HEK293 (cell line): ENCODE measurements around the gene RASA1.

Experiments used
- BCL11B ChIP-seq: fragments of 450-650 bp; formaldehyde crosslinking; IDR thresholded peaks from 2 replicates; pipeline ENCODE4 v1.5.1; 2016; ENCODE audit warnings: low read depth, missing biosample characterization, missing genetic modification characterization
- MZF1 ChIP-seq: fragments of 450-650 bp; formaldehyde crosslinking; IDR thresholded peaks from 2 replicates; pipeline ENCODE4 v1.5.1; 2017; ENCODE audit warnings: missing biosample characterization, missing genetic modification characterization, borderline replicate concordance
- PRDM1 ChIP-seq: fragments of 450-650 bp; formaldehyde crosslinking; IDR thresholded peaks from 2 replicates; pipeline ENCODE4; 2016; ENCODE audit warnings: missing biosample characterization, missing genetic modification characterization
- ZIC2 ChIP-seq: fragments of 450-650 bp; formaldehyde crosslinking; IDR thresholded peaks from 2 replicates; pipeline ENCODE4 v1.5.1; 2016; ENCODE audit warnings: missing biosample characterization, missing genetic modification characterization
- ZNF114 ChIP-seq: fragments of 450-650 bp; formaldehyde crosslinking; IDR thresholded peaks from 2 replicates; pipeline ENCODE4 v1.5.0; 2017; ENCODE audit warnings: missing biosample characterization, missing genetic modification characterization
- ZNF157 ChIP-seq: fragments of 450-650 bp; formaldehyde crosslinking; IDR thresholded peaks from 2 replicates; pipeline ENCODE4 v1.5.1; 2016; ENCODE audit warnings: missing biosample characterization, missing genetic modification characterization
- ZNF223 ChIP-seq: fragments of 450-650 bp; formaldehyde crosslinking; IDR thresholded peaks from 2 replicates; pipeline ENCODE4 v1.5.1; 2016; ENCODE audit warnings: missing biosample characterization, missing genetic modification characterization
- ZNF266 ChIP-seq: fragments of 450-650 bp; formaldehyde crosslinking; IDR thresholded peaks from 2 replicates; pipeline ENCODE4 v1.5.1; 2016; ENCODE audit warnings: missing biosample characterization, missing genetic modification characterization, low read depth
- ZNF37A ChIP-seq: fragments of 450-650 bp; IDR thresholded peaks from 2 replicates; pipeline ENCODE4 v1.5.1; 2018; ENCODE audit warnings: missing biosample characterization, missing genetic modification characterization
- ZNF530 ChIP-seq: fragments of 450-650 bp; formaldehyde crosslinking; IDR thresholded peaks from 2 replicates; pipeline ENCODE4 v1.5.1; 2016; ENCODE audit warnings: low read depth, missing biosample characterization, missing genetic modification characterization
- ZNF548 ChIP-seq: fragments of 450-650 bp; formaldehyde crosslinking; IDR thresholded peaks from 2 replicates; pipeline ENCODE4 v1.5.1; 2016; ENCODE audit warnings: missing biosample characterization, missing genetic modification characterization
- ZNF658 ChIP-seq: fragments of 450-650 bp; formaldehyde crosslinking; IDR thresholded peaks from 2 replicates; pipeline ENCODE4; 2016; ENCODE audit warnings: missing biosample characterization, missing genetic modification characterization
- ZNF777 ChIP-seq: fragments of 450-650 bp; formaldehyde crosslinking; IDR thresholded peaks from 2 replicates; pipeline ENCODE4 v1.5.1; 2017; ENCODE audit warnings: missing biosample characterization, missing genetic modification characterization, borderline replicate concordance
- ZNF791 ChIP-seq: fragments of 450-650 bp; formaldehyde crosslinking; IDR thresholded peaks from 2 replicates; pipeline ENCODE4 v1.5.1; 2016; ENCODE audit warnings: missing biosample characterization, missing genetic modification characterization
- ZSCAN23 ChIP-seq: fragments of 450-650 bp; formaldehyde crosslinking; IDR thresholded peaks from 2 replicates; pipeline ENCODE4 v1.5.1; 2016; ENCODE audit warnings: missing biosample characterization, missing genetic modification characterization
- TF ChIP-seq, protein P1 (sequence below): fragments of 450-650 bp; formaldehyde crosslinking; IDR thresholded peaks from 2 replicates; pipeline ENCODE4 v1.5.1; 2016; ENCODE audit warnings: missing biosample characterization, missing genetic modification characterization
- TF ChIP-seq, protein P2 (sequence below): fragments of 450-650 bp; formaldehyde crosslinking; IDR thresholded peaks from 2 replicates; pipeline ENCODE4 v1.5.1; 2017; ENCODE audit warnings: missing biosample characterization, mild to moderate bottlenecking, missing genetic modification characterization, moderate library complexity
- TF ChIP-seq, protein P3 (sequence below): fragments of 450-650 bp; formaldehyde crosslinking; IDR thresholded peaks from 2 replicates; pipeline ENCODE4 v1.5.1; 2016; ENCODE audit warnings: missing biosample characterization, missing genetic modification characterization
- TF ChIP-seq, protein P4 (sequence below): fragments of 450-650 bp; formaldehyde crosslinking; IDR thresholded peaks from 2 replicates; pipeline ENCODE4 v1.5.1; 2016; ENCODE audit warnings: missing biosample characterization, missing genetic modification characterization, borderline replicate concordance
- TF ChIP-seq, protein P5 (sequence below): fragments of 450-650 bp; formaldehyde crosslinking; IDR thresholded peaks from 2 replicates; pipeline ENCODE4 v1.5.1; 2016; ENCODE audit warnings: missing biosample characterization, missing genetic modification characterization
- TF ChIP-seq, protein P6 (sequence below): fragments of 450-650 bp; formaldehyde crosslinking; IDR thresholded peaks from 2 replicates; pipeline ENCODE4 v1.5.1; 2016; ENCODE audit warnings: missing biosample characterization, missing genetic modification characterization

Gene RASA1

DNA sequence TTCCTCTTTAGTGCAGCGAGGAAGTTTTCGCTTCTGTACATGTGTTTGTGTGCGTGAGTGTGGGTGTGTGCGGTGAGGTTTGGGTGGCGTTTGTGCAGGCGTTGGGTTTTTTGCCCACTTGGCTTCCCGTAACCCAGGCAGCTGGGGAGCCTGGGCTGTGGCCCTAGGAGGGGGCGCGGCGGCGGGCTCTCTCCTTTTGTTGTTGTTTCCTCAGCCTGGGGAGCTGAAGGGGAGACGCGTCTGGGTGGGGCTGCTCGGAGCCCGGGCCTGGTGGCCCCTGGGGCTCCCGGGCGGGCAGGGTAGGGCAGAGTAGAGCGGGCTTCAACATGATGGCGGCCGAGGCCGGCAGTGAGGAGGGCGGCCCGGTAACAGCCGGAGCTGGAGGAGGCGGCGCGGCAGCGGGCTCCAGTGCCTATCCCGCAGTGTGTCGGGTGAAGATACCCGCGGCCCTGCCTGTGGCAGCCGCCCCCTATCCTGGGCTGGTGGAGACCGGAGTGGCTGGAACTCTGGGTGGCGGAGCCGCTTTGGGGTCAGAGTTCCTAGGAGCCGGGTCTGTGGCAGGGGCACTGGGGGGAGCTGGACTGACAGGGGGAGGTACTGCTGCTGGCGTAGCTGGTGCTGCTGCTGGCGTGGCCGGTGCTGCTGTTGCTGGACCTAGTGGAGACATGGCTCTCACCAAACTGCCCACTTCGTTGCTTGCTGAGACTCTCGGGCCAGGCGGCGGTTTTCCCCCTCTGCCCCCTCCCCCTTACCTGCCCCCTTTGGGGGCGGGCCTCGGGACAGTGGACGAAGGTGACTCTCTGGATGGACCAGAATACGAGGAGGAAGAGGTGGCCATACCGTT lies 665 bp downstream of the RASA1 start (continued):
- TF ChIP-seq MZF1 (tag by site-specific recombination) (no peak), ZNF157 (tag by site-specific recombination) (no peak), ZNF266 (tag by site-specific recombination) (no peak), ZIC2 (no peak), ZNF114 (no peak), ZNF777 (no peak), ZNF223 (tag by site-specific recombination) (no peak), ZNF37A (tag by site-specific recombination) (no peak), ZNF530 (tag by site-specific recombination) (no peak), PRDM1 (no peak), ZSCAN23 (tag by site-specific recombination) (no peak), ZNF548 (tag by site-specific recombination) (no peak), BCL11B (no peak), ZNF791 (no peak), ZNF658 (tag by site-specific recombination) (no peak)
- TF ChIP-seq, protein P1, sequence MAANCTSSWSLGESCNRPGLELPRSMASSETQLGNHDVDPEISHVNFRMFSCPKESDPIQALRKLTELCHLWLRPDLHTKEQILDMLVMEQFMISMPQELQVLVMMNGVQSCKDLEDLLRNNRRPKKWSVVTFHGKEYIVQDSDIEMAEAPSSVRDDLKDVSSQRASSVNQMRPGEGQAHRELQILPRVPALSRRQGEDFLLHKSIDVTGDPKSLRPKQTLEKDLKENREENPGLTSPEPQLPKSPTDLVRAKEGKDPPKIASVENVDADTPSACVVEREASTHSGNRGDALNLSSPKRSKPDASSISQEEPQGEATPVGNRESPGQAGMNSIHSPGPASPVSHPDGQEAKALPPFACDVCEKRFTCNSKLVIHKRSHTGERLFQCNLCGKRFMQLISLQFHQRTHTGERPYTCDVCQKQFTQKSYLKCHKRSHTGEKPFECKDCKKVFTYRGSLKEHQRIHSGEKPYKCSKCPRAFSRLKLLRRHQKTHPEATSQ: no peak
- TF ChIP-seq, protein P2, sequence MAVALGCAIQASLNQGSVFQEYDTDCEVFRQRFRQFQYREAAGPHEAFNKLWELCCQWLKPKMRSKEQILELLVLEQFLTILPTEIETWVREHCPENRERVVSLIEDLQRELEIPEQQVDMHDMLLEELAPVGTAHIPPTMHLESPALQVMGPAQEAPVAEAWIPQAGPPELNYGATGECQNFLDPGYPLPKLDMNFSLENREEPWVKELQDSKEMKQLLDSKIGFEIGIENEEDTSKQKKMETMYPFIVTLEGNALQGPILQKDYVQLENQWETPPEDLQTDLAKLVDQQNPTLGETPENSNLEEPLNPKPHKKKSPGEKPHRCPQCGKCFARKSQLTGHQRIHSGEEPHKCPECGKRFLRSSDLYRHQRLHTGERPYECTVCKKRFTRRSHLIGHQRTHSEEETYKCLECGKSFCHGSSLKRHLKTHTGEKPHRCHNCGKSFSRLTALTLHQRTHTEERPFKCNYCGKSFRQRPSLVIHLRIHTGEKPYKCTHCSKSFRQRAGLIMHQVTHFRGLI: no peak
- TF ChIP-seq, protein P3, sequence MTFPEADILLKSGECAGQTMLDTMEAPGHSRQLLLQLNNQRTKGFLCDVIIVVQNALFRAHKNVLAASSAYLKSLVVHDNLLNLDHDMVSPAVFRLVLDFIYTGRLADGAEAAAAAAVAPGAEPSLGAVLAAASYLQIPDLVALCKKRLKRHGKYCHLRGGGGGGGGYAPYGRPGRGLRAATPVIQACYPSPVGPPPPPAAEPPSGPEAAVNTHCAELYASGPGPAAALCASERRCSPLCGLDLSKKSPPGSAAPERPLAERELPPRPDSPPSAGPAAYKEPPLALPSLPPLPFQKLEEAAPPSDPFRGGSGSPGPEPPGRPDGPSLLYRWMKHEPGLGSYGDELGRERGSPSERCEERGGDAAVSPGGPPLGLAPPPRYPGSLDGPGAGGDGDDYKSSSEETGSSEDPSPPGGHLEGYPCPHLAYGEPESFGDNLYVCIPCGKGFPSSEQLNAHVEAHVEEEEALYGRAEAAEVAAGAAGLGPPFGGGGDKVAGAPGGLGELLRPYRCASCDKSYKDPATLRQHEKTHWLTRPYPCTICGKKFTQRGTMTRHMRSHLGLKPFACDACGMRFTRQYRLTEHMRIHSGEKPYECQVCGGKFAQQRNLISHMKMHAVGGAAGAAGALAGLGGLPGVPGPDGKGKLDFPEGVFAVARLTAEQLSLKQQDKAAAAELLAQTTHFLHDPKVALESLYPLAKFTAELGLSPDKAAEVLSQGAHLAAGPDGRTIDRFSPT (tag by site-specific recombination): no peak
- TF ChIP-seq, protein P4, sequence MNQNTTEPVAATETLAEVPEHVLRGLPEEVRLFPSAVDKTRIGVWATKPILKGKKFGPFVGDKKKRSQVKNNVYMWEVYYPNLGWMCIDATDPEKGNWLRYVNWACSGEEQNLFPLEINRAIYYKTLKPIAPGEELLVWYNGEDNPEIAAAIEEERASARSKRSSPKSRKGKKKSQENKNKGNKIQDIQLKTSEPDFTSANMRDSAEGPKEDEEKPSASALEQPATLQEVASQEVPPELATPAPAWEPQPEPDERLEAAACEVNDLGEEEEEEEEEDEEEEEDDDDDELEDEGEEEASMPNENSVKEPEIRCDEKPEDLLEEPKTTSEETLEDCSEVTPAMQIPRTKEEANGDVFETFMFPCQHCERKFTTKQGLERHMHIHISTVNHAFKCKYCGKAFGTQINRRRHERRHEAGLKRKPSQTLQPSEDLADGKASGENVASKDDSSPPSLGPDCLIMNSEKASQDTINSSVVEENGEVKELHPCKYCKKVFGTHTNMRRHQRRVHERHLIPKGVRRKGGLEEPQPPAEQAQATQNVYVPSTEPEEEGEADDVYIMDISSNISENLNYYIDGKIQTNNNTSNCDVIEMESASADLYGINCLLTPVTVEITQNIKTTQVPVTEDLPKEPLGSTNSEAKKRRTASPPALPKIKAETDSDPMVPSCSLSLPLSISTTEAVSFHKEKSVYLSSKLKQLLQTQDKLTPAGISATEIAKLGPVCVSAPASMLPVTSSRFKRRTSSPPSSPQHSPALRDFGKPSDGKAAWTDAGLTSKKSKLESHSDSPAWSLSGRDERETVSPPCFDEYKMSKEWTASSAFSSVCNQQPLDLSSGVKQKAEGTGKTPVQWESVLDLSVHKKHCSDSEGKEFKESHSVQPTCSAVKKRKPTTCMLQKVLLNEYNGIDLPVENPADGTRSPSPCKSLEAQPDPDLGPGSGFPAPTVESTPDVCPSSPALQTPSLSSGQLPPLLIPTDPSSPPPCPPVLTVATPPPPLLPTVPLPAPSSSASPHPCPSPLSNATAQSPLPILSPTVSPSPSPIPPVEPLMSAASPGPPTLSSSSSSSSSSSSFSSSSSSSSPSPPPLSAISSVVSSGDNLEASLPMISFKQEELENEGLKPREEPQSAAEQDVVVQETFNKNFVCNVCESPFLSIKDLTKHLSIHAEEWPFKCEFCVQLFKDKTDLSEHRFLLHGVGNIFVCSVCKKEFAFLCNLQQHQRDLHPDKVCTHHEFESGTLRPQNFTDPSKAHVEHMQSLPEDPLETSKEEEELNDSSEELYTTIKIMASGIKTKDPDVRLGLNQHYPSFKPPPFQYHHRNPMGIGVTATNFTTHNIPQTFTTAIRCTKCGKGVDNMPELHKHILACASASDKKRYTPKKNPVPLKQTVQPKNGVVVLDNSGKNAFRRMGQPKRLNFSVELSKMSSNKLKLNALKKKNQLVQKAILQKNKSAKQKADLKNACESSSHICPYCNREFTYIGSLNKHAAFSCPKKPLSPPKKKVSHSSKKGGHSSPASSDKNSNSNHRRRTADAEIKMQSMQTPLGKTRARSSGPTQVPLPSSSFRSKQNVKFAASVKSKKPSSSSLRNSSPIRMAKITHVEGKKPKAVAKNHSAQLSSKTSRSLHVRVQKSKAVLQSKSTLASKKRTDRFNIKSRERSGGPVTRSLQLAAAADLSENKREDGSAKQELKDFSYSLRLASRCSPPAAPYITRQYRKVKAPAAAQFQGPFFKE (tag by site-specific recombination): no peak
- TF ChIP-seq, protein P5, sequence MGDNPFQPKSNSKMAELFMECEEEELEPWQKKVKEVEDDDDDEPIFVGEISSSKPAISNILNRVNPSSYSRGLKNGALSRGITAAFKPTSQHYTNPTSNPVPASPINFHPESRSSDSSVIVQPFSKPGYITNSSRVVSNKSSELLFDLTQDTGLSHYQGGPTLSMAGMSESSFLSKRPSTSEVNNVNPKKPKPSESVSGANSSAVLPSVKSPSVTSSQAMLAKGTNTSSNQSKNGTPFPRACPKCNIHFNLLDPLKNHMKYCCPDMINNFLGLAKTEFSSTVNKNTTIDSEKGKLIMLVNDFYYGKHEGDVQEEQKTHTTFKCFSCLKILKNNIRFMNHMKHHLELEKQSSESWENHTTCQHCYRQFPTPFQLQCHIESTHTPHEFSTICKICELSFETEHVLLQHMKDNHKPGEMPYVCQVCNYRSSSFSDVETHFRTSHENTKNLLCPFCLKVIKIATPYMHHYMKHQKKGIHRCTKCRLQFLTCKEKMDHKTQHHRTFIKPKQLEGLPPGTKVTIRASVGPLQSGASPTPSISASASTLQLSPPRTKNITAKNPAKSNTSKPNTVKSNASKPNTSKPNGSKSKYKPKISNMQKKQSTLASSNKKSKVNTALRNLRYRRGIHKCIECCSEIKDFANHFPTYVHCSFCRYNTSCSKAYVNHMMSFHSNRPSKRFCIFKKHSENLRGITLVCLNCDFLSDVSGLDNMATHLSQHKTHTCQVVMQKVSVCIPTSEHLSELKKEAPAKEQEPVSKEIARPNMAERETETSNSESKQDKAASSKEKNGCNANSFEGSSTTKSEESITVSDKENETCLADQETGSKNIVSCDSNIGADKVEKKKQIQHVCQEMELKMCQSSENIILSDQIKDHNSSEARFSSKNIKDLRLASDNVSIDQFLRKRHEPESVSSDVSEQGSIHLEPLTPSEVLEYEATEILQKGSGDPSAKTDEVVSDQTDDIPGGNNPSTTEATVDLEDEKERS: no peak
- TF ChIP-seq, protein P6, sequence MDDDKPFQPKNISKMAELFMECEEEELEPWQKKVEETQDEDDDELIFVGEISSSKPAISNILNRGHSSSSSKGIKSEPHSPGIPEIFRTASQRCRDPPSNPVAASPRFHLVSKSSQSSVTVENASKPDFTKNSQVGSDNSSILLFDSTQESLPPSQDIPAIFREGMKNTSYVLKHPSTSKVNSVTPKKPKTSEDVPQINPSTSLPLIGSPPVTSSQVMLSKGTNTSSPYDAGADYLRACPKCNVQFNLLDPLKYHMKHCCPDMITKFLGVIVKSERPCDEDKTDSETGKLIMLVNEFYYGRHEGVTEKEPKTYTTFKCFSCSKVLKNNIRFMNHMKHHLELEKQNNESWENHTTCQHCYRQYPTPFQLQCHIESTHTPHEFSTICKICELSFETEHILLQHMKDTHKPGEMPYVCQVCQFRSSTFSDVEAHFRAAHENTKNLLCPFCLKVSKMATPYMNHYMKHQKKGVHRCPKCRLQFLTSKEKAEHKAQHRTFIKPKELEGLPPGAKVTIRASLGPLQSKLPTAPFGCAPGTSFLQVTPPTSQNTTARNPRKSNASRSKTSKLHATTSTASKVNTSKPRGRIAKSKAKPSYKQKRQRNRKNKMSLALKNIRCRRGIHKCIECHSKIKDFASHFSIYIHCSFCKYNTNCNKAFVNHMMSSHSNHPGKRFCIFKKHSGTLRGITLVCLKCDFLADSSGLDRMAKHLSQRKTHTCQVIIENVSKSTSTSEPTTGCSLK: no peak
